Measurements from ENCODE around the gene RALGDS. TPM values are rescaled to one million over a fixed set of nuclear protein-coding genes. Genes with fewer than 3 reads are reported as not detected.
A peak's percentile ranks its signal among the peaks of the same experiment; 100 is the strongest.

The RALGDS gene
- total and polyA plus RNA-seq, 2 of the 13 experiments (the other 11 are each of a cell fraction or from before 2014, with no cell fraction given), result 12.9 to 25.5 TPM

Small RNA genes lying within 50 kb of the gene (microRNA-seq; reads per million reads assigned to microRNA genes)
- gene MIR6877, result 2.6 reads per million, percentile 16 among the genes with 10 or more reads in this experiment

Small RNA genes lying within 50 kb of the gene (small RNA-seq; reads per million reads assigned to genes)
- 0.41 to 2.9 (median 0.65) reads per million in 3 experiments for gene MIR6877 (ENCODE audit: insufficient read depth in 2 of 3, insufficient read length in 3 of 3, low read depth in 2 of 3, low replicate concordance in 1 of 3)

Other genes starting within 250 kb of the RALGDS start
- gene AK8, start 243.0 kb downstream of the RALGDS start, total RNA-seq (2016; rRNA removed; fragmentation: Illumina TruSeq; extraction: Trizol), result not detected in 2 replicates
- gene AK8, start 243.0 kb downstream of the RALGDS start, polyA plus RNA-seq (2011; rRNA removed), result 0.09 and 0.11 TPM in 2 replicates
- gene SPACA9, start 242.3 kb downstream of the RALGDS start, total RNA-seq (2016; rRNA removed; fragmentation: Illumina TruSeq; extraction: Trizol), result 0.13 and 0.15 TPM in 2 replicates
- 0.38 and 0.64 TPM in 2 replicates for gene SPACA9, start 242.3 kb downstream of the RALGDS start, polyA plus RNA-seq (2011; rRNA removed)
- gene TSC1, start 176.6 kb downstream of the RALGDS start, total RNA-seq (2016; rRNA removed; fragmentation: Illumina TruSeq; extraction: Trizol), result 26.3 and 31.6 TPM in 2 replicates
- gene TSC1, start 176.6 kb downstream of the RALGDS start, polyA plus RNA-seq (2011; rRNA removed), result 58.0 and 66.1 TPM in 2 replicates
- 0.51 TPM in 1 of 2 replicates, not detected in the other for gene GFI1B, start 142.5 kb downstream of the RALGDS start, total RNA-seq (2016; rRNA removed; fragmentation: Illumina TruSeq; extraction: Trizol)
- 0.15 and 0.26 TPM in 2 replicates for gene GFI1B, start 142.5 kb downstream of the RALGDS start, polyA plus RNA-seq (2011; rRNA removed)
- 43.4 and 66.9 TPM in 2 replicates for gene GTF3C5, start 90.2 kb downstream of the RALGDS start, total RNA-seq (2016; rRNA removed; fragmentation: Illumina TruSeq; extraction: Trizol)
- gene GTF3C5, start 90.2 kb downstream of the RALGDS start, polyA plus RNA-seq (2011; rRNA removed), result 92.6 and 110 TPM in 2 replicates
- gene CEL, start 59.3 kb downstream of the RALGDS start, total RNA-seq (2016; rRNA removed; fragmentation: Illumina TruSeq; extraction: Trizol), result 0.62 and 1.5 TPM in 2 replicates
- 0.63 and 0.81 TPM in 2 replicates for gene CEL, start 59.3 kb downstream of the RALGDS start, polyA plus RNA-seq (2011; rRNA removed)
- not detected in 2 replicates for gene GBGT1, start 42.7 kb upstream of the RALGDS start, total RNA-seq (2016; rRNA removed; fragmentation: Illumina TruSeq; extraction: Trizol)
- not detected in 2 replicates for gene GBGT1, start 42.7 kb upstream of the RALGDS start, polyA plus RNA-seq (2011; rRNA removed)
- gene OBP2B, start 88.0 kb upstream of the RALGDS start, total RNA-seq (2016; rRNA removed; fragmentation: Illumina TruSeq; extraction: Trizol), result not detected in 2 replicates
- gene OBP2B, start 88.0 kb upstream of the RALGDS start, polyA plus RNA-seq (2011; rRNA removed), result not detected in 2 replicates
- gene ABO, start 154.0 kb upstream of the RALGDS start, total RNA-seq (2016; rRNA removed; fragmentation: Illumina TruSeq; extraction: Trizol), result not detected in 2 replicates
- not detected in 2 replicates for gene ABO, start 154.0 kb upstream of the RALGDS start, polyA plus RNA-seq (2011; rRNA removed)
- gene SURF6, start 214.9 kb upstream of the RALGDS start, total RNA-seq (2016; rRNA removed; fragmentation: Illumina TruSeq; extraction: Trizol), result 13.3 and 14.7 TPM in 2 replicates
- 5.9 and 7.5 TPM in 2 replicates for gene SURF6, start 214.9 kb upstream of the RALGDS start, polyA plus RNA-seq (2011; rRNA removed)
- gene MED22, start 226.9 kb upstream of the RALGDS start, total RNA-seq (2016; rRNA removed; fragmentation: Illumina TruSeq; extraction: Trizol), result 19.6 and 22.1 TPM in 2 replicates
- gene MED22, start 226.9 kb upstream of the RALGDS start, polyA plus RNA-seq (2011; rRNA removed), result 15.8 and 22.2 TPM in 2 replicates
- 2,938 and 3,359 TPM in 2 replicates for gene RPL7A, start 227.0 kb upstream of the RALGDS start, total RNA-seq (2016; rRNA removed; fragmentation: Illumina TruSeq; extraction: Trizol)
- gene RPL7A, start 227.0 kb upstream of the RALGDS start, polyA plus RNA-seq (2011; rRNA removed), result 2,401 and 2,404 TPM in 2 replicates
- gene SURF1, start 235.2 kb upstream of the RALGDS start, total RNA-seq (2016; rRNA removed; fragmentation: Illumina TruSeq; extraction: Trizol), result 10.6 and 17.8 TPM in 2 replicates
- gene SURF1, start 235.2 kb upstream of the RALGDS start, polyA plus RNA-seq (2011; rRNA removed), result 39.2 and 40.7 TPM in 2 replicates
- gene SURF2, start 235.3 kb upstream of the RALGDS start, total RNA-seq (2016; rRNA removed; fragmentation: Illumina TruSeq; extraction: Trizol), result 10.3 and 13.6 TPM in 2 replicates
- gene SURF2, start 235.3 kb upstream of the RALGDS start, polyA plus RNA-seq (2011; rRNA removed), result 6.1 and 6.3 TPM in 2 replicates